NCI-H2171 (cell line): Measurements from ENCODE around the gene PPP2R3A.

ENCODE experiments used
- DNase-seq: peaks from one replicate; lab custom pipeline; 2025; lab: John Stamatoyannopoulos, UW

The PPP2R3A gene

GRCh38 chr3:135973841-135974240 is 8.3 kb downstream of the PPP2R3A start:
- no peak for DNase-seq

- no peak for DNase-seq
Observed at GRCh38 chr3:135975053-135975452, 9.5 kb downstream of the PPP2R3A start.

- no peak for DNase-seq
Observed at GRCh38 chr3:135975536-135975935, 10.0 kb downstream of the PPP2R3A start.

DNA sequence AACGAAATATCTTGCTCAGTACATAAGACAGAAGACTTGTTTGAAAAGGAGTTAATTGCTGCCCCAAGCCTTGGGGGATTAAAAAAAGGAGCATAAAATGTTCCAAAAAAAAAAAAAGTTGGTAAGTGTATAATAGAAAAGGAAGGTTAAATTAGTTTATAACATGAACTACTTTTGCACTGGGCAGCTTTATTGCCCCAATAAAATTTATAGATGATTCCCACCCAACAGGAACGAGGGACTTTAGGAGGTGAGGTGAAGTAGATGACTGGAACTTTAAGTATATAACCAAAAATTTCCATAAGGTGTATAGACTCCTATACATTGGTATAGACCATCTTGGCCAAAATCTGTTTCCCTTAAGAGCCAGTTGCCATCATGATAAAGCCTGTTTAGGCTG is 14.8 kb downstream of the PPP2R3A start:
- no peak for DNase-seq

DNA sequence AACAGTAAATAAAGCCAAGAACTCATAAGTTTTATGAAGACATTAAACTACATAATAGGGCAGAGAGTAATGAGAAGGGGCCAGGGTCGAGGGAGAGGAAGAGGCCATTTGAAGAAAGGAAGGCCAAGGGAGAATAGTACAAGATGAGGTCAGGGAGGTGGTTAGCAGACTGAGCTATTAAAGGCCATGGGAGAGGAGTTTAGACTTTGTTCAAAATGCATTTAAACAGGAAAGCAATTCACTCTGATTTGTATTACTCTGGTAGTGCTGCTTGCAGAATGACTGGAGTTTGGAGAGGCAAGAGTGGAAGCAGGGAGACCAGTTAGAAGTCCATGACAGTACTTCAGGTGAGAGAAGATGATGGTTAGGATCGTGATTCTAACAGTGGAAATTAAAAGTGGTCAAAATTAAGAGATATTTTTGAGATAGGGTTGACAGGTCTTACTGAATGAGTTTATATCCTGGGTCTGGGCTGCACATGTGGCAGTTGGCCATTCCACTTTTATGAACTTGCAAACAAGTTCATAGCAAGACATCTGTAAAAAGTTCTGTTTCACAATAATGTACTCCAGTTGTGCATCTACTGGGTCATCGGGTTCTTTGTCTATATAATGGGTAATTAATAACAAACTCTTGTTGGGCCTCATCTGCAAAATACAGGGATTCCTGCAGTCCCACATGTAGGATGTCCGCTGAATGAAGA is 16.3 kb downstream of the PPP2R3A start:
- no peak for DNase-seq

GRCh38 chr3:135982404-135982761 is 16.9 kb downstream of the PPP2R3A start:
- DNase-seq: no peak

DNA sequence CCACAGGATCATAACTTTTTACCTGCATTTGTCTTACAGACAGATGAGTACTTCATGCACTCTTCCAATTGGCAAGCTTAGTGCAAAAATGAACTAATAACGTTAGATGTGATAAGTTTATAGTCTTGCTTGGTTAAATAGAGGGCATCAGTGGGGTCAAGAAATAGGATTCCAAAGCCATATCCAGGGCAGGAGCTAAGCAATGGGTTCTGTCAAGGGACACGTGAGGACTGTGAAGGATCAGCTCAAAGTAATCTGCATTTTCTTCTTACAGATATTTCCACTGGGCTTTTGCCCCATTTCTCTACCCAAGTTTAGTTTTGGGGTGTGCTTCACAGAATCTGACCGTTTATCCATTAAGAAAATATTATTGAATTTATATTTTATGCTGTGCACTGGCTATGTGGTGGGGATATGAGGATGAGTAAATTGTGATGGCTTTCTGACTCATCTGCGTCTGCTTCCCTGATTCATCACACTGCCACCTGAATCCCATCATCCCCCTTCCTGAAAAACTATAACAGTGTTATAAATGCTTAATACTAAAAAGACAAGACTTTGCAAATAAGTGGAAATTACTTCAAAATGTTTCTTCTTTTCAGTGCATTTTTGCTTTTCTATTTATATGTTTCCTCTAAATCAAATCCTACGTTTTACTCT is 17.5 kb downstream of the PPP2R3A start:
- DNase-seq: no peak

- no peak for DNase-seq
Observed at GRCh38 chr3:135987661-135988060, 22.1 kb downstream of the PPP2R3A start.

- no peak for DNase-seq
Observed at GRCh38 chr3:135989242-135989641, 23.7 kb downstream of the PPP2R3A start.

DNA sequence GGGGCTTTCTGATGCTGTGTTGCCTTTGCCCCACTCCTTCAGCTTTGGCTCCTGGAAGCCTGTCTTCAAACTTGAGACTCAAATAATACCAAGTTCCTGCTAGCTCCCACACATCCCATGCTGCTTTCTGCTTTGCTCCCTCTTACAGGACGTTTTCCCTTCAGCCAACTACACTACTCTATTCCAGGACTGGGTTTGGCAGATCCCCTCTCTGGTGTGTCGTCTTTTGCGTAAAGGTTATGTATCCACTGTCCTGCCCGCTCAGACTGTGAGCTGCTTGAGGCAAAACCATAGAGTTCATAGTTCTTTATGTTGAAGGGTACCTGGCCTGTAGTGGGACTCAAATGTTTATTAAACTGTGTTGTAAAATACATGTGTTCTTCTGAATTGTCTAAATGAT is 25.4 kb downstream of the PPP2R3A start:
- no peak for DNase-seq

GRCh38 chr3:135991621-135992020 is 26.1 kb downstream of the PPP2R3A start:
- no peak for DNase-seq

DNA sequence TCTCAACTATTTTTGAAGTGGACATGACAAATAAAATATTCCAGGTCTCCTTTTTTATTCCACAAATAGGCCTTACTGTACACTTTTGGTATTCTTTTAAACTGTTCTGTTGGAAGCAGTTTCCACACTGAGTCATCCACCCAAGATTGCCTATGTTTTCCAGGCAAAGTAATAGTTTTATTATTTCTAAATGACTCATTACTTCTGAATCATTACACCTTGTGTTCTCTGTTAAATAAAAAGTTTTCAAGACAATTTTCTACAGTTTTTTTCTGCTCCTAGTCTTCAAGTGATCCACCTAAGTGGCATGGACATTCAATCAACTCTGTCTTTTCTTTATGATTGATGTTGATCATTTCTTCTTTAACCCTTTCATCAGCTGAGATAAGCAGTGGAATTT is 26.5 kb downstream of the PPP2R3A start:
- DNase-seq: no peak

DNA sequence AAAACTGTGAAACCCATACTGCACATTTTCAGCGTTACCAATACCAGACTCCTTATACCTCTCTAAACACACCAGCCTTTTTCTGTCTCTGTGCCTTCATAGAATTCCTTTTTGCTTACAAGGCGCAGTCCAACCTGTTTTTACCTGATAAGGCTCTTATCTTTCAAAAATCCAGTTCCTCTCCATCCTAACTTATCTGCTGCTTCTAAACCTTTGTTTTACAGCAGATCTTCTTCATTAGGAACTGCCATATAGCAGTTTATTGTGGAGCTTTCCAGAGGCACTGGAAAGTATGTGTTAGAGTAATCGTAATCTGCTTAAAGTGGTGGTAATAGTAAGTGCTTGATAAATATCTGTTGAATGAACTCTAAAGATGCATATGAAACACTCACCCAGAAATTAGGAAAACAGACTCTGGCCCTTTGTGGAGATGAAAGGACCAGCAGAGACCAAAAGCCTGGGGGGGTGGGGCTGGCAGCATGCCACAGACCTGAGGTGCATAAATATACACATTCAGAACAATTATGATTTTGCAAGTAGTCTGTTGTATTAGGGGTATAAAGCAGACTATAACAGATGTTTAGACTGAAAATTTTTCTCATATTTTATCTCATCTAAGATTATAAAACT is 29.3 kb downstream of the PPP2R3A start:
- DNase-seq: no peak

DNA sequence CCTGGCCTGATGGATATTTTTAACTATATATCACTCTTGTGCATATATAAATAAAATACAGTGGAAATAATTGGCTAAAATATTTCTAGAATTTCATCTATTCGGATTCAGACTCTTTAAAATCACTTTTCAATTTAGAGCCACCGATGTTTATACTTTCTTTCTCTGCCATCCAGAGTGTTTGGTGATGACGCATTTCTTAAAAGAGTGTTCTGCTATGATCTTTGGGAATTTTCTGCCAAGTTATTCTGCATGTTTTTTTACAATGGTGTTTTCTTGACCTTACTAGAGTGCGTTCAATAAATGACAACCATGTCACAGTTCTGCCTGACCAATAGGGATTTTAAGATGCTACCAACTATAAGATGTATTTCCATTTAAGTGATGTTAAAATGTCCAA is 30.2 kb downstream of the PPP2R3A start:
- no peak for DNase-seq

- no peak for DNase-seq
Observed at GRCh38 chr3:135997554-135998320, 32.2 kb downstream of the PPP2R3A start.

DNA sequence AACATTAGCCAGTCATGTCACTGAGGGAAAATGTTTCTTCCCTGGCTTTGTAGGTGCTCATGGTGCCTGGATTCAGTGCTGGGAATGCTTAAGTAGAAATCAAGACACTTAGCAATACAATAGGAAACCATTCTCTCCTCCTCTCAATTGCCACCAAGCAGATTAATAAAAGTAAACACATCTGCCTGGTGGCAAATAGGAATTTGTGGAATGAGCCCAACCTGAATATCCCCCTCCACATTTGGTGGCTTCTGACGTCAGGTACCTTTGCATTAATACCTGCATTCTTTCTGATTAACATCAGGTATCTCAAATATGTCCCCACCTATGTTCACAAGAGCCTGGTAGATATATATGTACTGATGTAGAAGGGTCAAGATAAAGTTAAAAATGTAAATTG is 42.7 kb downstream of the PPP2R3A start:
- no peak for DNase-seq

- no peak for DNase-seq
Observed at GRCh38 chr3:136008732-136009470, 43.4 kb downstream of the PPP2R3A start.

- DNase-seq: no peak
Observed at GRCh38 chr3:136018876-136019275, 53.3 kb downstream of the PPP2R3A start.

DNA sequence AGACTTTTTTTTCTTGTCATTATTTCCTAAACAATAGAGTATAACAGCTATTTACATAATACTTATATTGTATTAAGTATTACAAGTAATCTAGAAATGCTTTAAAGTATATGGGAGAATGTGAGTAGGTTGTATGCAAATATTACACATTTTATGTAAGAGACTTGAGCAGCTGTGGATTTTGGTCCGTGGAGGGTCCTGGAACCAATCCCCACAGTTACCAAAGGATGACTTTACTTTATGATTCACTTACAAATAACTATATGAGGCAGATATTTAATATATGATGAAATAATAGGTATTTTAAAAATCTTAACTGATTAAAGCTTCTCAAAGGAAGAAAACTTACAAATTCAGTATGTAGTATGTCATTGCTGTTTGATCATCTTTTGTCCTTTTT is 56.3 kb downstream of the PPP2R3A start:
- no peak for DNase-seq

DNA sequence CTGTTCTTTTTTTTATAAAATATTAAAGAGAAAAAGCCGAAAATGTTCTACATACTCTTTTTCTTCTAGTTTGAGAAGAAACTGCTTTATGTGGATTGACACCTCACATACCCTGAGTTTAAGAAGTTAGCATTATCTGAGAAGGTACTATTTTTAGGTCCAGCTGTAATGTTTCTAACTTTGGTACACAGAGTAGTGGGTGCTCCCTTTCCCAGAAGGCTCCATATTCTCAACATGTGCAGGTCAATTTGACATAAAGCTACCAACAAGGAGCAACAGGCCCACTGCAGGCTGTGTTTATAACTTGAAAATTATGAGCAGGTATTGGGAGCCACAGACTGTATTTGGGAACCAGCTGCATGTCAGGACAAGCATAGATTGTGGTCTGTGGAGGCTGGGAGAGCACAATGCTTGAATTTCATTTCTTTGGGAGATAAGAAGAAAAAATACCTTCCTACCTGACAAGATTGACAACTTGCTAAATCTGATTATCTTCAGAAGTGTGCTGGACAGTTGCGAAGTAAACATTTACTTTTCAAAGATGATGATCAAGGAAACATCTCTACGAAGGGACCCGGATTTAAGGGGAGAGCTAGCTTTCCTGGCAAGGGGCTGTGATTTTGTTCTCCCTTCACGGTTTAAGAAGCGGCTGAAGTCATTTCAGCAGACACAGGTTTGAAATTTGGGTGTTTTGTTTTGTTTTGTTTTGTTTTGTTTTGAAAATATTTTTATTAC is 57.2 kb downstream of the PPP2R3A start:
- no peak for DNase-seq

GRCh38 chr3:136023264-136023978 is 57.9 kb downstream of the PPP2R3A start:
- DNase-seq: no peak
